ENCODE data around the gene PPP2R3A.
A peak's percentile ranks its signal among the peaks of the same experiment; 100 is the strongest.

PPP2R3A gene

GRCh38 chr3:135989242-135989641 lies 23.7 kb downstream of the PPP2R3A start:
- no peaks in the 10 kb centered on the region for H3K27me3 ChIP-seq
- H3K36me3 ChIP-seq: no peaks in the 10 kb centered on the region
- no peak overlapping the region for H3K4me2 ChIP-seq
- no peaks in the 10 kb centered on the region for H4K20me1 ChIP-seq
- no peak overlapping the region for H3K27ac ChIP-seq
- peaks cover 13% of the 10 kb centered on the region for H3K4me1 ChIP-seq
- peaks cover 8% of the 10 kb centered on the region; the same call in 1 of the 2 replicates for H3K9me3 ChIP-seq
- no peak for TF ChIP-seq Cebpa-rat (IDR thresholded peaks at IDR 0.05)
- no peak overlapping the region for H3K4me3 ChIP-seq
- no peak overlapping the region for H3K9ac ChIP-seq

- no peak overlapping the region for H3K27ac ChIP-seq
- peaks cover 13% of the 10 kb centered on the region for H3K4me1 ChIP-seq
- no peak overlapping the region for H3K4me2 ChIP-seq
- H3K27me3 ChIP-seq: no peaks in the 10 kb centered on the region
- H3K9ac ChIP-seq: no peak overlapping the region
- H4K20me1 ChIP-seq: no peaks in the 10 kb centered on the region
- TF ChIP-seq Cebpa-rat (IDR thresholded peaks at IDR 0.05): no peak
- H3K9me3 ChIP-seq: no peaks in the 10 kb centered on the region
- H3K36me3 ChIP-seq: no peaks in the 10 kb centered on the region
- no peak overlapping the region for H3K4me3 ChIP-seq
Measured at GRCh38 chr3:135990903-135991302, 25.4 kb downstream of the PPP2R3A start.

- Histone ChIP-seq H3K4me2 (peak overlapping the region; percentile 29), H3K27me3 (no peaks in the 10 kb centered on the region), H4K20me1 (no peaks in the 10 kb centered on the region), H3K9me3 (no peaks in the 10 kb centered on the region), H3K36me3 (no peaks in the 10 kb centered on the region), H3K27ac (no peak overlapping the region), H3K4me1 (peaks cover 13% of the 10 kb centered on the region), H3K9ac (no peak overlapping the region), H3K4me3 (no peak overlapping the region)
- TF ChIP-seq Cebpa-rat (IDR thresholded peaks at IDR 0.05): no peak
Measured at GRCh38 chr3:135991621-135992020, 26.1 kb downstream of the PPP2R3A start.

DNA sequence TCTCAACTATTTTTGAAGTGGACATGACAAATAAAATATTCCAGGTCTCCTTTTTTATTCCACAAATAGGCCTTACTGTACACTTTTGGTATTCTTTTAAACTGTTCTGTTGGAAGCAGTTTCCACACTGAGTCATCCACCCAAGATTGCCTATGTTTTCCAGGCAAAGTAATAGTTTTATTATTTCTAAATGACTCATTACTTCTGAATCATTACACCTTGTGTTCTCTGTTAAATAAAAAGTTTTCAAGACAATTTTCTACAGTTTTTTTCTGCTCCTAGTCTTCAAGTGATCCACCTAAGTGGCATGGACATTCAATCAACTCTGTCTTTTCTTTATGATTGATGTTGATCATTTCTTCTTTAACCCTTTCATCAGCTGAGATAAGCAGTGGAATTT lies 26.5 kb downstream of the PPP2R3A start:
- H4K20me1 ChIP-seq: no peaks in the 10 kb centered on the region
- no peak overlapping the region for H3K4me3 ChIP-seq
- no peaks in the 10 kb centered on the region for H3K27me3 ChIP-seq
- H3K9me3 ChIP-seq: no peaks in the 10 kb centered on the region
- peaks cover 13% of the 10 kb centered on the region for H3K4me1 ChIP-seq
- TF ChIP-seq Cebpa-rat (IDR thresholded peaks at IDR 0.05): no peak
- no peaks in the 10 kb centered on the region for H3K36me3 ChIP-seq
- no peak overlapping the region for H3K4me2 ChIP-seq
- H3K27ac ChIP-seq: no peak overlapping the region
- H3K9ac ChIP-seq: no peak overlapping the region

DNA sequence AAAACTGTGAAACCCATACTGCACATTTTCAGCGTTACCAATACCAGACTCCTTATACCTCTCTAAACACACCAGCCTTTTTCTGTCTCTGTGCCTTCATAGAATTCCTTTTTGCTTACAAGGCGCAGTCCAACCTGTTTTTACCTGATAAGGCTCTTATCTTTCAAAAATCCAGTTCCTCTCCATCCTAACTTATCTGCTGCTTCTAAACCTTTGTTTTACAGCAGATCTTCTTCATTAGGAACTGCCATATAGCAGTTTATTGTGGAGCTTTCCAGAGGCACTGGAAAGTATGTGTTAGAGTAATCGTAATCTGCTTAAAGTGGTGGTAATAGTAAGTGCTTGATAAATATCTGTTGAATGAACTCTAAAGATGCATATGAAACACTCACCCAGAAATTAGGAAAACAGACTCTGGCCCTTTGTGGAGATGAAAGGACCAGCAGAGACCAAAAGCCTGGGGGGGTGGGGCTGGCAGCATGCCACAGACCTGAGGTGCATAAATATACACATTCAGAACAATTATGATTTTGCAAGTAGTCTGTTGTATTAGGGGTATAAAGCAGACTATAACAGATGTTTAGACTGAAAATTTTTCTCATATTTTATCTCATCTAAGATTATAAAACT lies 29.3 kb downstream of the PPP2R3A start:
- no peak overlapping the region for H3K9ac ChIP-seq
- H3K4me2 ChIP-seq: no peak overlapping the region
- H3K36me3 ChIP-seq: no peaks in the 10 kb centered on the region
- no peak for TF ChIP-seq Cebpa-rat (IDR thresholded peaks at IDR 0.05)
- no peak overlapping the region for H3K27ac ChIP-seq
- peaks cover 13% of the 10 kb centered on the region for H3K4me1 ChIP-seq
- no peaks in the 10 kb centered on the region for H3K9me3 ChIP-seq
- no peaks in the 10 kb centered on the region for H3K27me3 ChIP-seq
- no peak overlapping the region for H3K4me3 ChIP-seq
- no peaks in the 10 kb centered on the region for H4K20me1 ChIP-seq

DNA sequence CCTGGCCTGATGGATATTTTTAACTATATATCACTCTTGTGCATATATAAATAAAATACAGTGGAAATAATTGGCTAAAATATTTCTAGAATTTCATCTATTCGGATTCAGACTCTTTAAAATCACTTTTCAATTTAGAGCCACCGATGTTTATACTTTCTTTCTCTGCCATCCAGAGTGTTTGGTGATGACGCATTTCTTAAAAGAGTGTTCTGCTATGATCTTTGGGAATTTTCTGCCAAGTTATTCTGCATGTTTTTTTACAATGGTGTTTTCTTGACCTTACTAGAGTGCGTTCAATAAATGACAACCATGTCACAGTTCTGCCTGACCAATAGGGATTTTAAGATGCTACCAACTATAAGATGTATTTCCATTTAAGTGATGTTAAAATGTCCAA lies 30.2 kb downstream of the PPP2R3A start:
- TF ChIP-seq Cebpa-rat (IDR thresholded peaks at IDR 0.05): no peak
- H3K27ac ChIP-seq: no peak overlapping the region
- H3K27me3 ChIP-seq: no peaks in the 10 kb centered on the region
- peaks cover 13% of the 10 kb centered on the region for H3K4me1 ChIP-seq
- H3K36me3 ChIP-seq: no peaks in the 10 kb centered on the region
- H3K4me3 ChIP-seq: no peak overlapping the region
- H3K4me2 ChIP-seq: no peak overlapping the region
- H3K9me3 ChIP-seq: no peaks in the 10 kb centered on the region
- H4K20me1 ChIP-seq: no peaks in the 10 kb centered on the region
- no peak overlapping the region for H3K9ac ChIP-seq

DNA sequence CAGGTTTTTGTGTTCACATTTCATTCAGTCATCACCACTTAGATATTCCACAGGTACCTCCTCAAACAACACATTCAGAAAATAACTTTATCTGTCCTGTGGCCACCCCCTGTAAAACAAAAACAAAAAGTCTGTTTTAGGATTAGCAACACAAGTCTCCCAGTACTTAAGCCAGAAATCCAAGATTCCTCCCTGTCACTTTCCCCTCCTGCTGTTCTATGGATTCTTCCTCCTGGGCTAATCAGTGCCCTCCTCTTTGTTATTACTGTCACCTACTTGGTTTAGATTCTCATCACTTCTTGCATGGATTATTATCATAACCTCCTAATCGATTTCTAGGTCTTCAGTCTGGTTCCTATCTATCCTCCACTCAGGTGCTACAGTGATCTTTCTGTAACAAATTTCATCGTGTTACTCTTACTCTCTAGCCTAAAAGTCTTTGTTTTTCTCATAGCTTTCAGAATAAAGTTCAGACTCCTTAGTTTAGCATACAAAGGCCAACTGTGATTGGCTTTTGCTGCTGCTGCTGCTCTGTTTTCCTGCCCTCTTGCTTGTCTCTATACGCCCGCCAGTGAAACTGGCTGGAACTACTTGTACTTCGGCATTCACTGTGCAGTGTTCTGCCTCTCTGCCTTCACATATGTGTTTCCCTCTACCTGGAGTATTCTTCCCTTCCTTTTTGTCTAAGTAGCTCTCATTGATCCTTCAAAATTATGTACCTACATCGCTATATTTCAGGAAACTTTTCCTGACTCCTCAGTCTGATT lies 32.2 kb downstream of the PPP2R3A start:
- H3K4me1 ChIP-seq: no peaks in the 10 kb centered on the region
- H3K27me3 ChIP-seq: no peaks in the 10 kb centered on the region
- H3K9ac ChIP-seq: no peak overlapping the region
- H3K36me3 ChIP-seq: no peaks in the 10 kb centered on the region
- H3K9me3 ChIP-seq: no peaks in the 10 kb centered on the region
- H3K27ac ChIP-seq: no peak overlapping the region
- no peak overlapping the region for H3K4me3 ChIP-seq
- no peaks in the 10 kb centered on the region for H4K20me1 ChIP-seq
- no peak for TF ChIP-seq Cebpa-rat (IDR thresholded peaks at IDR 0.05)
- H3K4me2 ChIP-seq: no peak overlapping the region

DNA sequence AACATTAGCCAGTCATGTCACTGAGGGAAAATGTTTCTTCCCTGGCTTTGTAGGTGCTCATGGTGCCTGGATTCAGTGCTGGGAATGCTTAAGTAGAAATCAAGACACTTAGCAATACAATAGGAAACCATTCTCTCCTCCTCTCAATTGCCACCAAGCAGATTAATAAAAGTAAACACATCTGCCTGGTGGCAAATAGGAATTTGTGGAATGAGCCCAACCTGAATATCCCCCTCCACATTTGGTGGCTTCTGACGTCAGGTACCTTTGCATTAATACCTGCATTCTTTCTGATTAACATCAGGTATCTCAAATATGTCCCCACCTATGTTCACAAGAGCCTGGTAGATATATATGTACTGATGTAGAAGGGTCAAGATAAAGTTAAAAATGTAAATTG lies 42.7 kb downstream of the PPP2R3A start:
- Histone ChIP-seq H3K9me3 (no peaks in the 10 kb centered on the region), H3K4me1 (no peaks in the 10 kb centered on the region), H4K20me1 (no peaks in the 10 kb centered on the region), H3K4me2 (no peak overlapping the region), H3K27me3 (no peaks in the 10 kb centered on the region), H3K4me3 (no peak overlapping the region), H3K9ac (no peak overlapping the region), H3K36me3 (no peaks in the 10 kb centered on the region), H3K27ac (no peak overlapping the region)
- no peak for TF ChIP-seq Cebpa-rat (IDR thresholded peaks at IDR 0.05)

DNA sequence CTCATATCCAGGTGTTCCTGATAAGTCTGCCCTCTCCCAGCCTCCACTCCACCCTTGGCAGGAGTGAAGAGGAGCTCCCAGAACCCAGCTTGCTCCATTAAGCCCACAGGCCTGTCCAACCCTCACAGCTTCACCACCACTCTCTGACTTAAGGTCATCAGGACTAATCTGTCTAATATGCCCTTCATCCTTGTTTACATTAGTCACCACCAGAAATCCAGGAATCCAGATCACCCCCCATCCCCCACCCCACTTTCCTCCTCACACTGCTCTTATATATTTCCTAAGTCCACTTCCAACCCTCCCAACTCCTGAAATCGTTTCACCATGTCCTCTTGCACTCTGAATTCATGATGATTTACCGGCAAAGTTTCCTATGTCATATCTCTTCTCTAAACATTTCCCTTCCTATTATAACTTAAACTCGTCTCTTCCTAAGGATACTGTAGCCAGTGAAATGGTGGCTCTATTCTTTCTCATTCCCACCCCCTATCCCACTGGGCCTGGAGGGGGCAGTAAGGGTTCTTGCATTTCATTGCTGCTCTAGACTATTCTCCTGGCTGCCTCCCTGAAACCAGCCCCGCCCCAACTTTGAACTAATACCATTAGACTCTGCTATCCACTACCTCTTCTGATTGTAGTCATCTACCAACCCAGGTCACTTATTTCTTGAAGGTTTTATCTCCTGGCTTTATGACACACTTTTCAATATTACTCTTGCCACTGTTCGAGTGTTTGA lies 43.4 kb downstream of the PPP2R3A start:
- H3K27me3 ChIP-seq: no peaks in the 10 kb centered on the region
- no peaks in the 10 kb centered on the region for H3K4me1 ChIP-seq
- H3K36me3 ChIP-seq: no peaks in the 10 kb centered on the region
- H3K9ac ChIP-seq: no peak overlapping the region
- H4K20me1 ChIP-seq: no peaks in the 10 kb centered on the region
- no peak overlapping the region for H3K27ac ChIP-seq
- no peaks in the 10 kb centered on the region for H3K9me3 ChIP-seq
- no peak for TF ChIP-seq Cebpa-rat (IDR thresholded peaks at IDR 0.05)
- no peak overlapping the region for H3K4me2 ChIP-seq
- no peak overlapping the region for H3K4me3 ChIP-seq

DNA sequence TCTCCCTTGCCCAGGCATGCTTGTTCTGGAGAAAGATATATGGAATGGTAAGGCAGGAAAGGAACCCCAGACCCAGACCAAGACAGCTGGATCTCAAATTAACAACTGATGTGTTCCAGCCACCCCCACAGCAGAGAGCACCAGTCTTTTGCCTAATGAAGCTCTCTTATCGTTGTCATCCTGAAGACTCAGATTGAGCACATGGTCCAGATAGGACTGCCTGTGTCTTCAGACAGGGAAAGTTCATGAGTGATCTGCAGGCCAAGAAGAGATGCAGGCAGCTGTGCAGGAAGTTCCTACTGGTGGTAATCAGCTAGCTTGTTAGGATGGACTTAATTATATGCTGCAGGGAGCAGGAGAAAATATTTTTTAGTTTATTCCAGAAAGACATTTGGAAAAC lies 53.3 kb downstream of the PPP2R3A start:
- no peak overlapping the region for H3K4me3 ChIP-seq
- no peaks in the 10 kb centered on the region for H3K9me3 ChIP-seq
- H3K4me2 ChIP-seq: no peak overlapping the region
- H3K27ac ChIP-seq: no peak overlapping the region
- no peaks in the 10 kb centered on the region for H3K27me3 ChIP-seq
- TF ChIP-seq Cebpa-rat (IDR thresholded peaks at IDR 0.05): no peak
- H3K9ac ChIP-seq: no peak overlapping the region
- no peaks in the 10 kb centered on the region for H3K4me1 ChIP-seq
- no peaks in the 10 kb centered on the region for H4K20me1 ChIP-seq
- H3K36me3 ChIP-seq: no peaks in the 10 kb centered on the region

Measured in BLaER1 (cell line).